PC-3 (cell line): ENCODE results near the gene IGF2BP2.

Experiments
- CTCF ChIP-seq: fragments of 300-600 bp; sonication (generic); conservative IDR thresholded peaks from 2 replicates; pipeline ENCODE4 v1.5.1; 2017; ENCODE audit warnings: antibody characterized with exemption, low read depth, mild to moderate bottlenecking, low read length
- EZH2 ChIP-seq: fragments of 300-600 bp; sonication (generic); IDR thresholded peaks from one replicate; pipeline ENCODE4 v1.6.1; 2017; ENCODE audit warnings: antibody characterized with exemption, mild to moderate bottlenecking, low read length; ENCODE audit not compliant: unreplicated experiment
- EZH2phosphoT487 ChIP-seq: fragments of 300-600 bp; sonication (generic); IDR thresholded peaks from 2 replicates; pipeline ENCODE4 v1.6.1; 2018; ENCODE audit warnings: mild to moderate bottlenecking, antibody characterized with exemption, low read length, borderline replicate concordance

- no peak for TF ChIP-seq CTCF
- TF ChIP-seq EZH2: no peak
- no peak for TF ChIP-seq EZH2phosphoT487
Observed at GRCh38 chr3:185827595-185828344, 2.9 kb upstream of the IGF2BP2 start.
